ENCODE measurements around the gene HSP90AB1.

Gene HSP90AB1

GRCh38 chr6:44275749-44276648 lies 29.1 kb downstream of the HSP90AB1 start:
- peaks cover 82% of the 10 kb centered on the region for H3K27me3 ChIP-seq (replicated peaks; ENCODE audit: control insufficient read depth, insufficient read depth, low read length)
- H3K4me3 ChIP-seq (ENCODE audit: low read length) = peak overlapping the region; percentile 53
- H3K9ac ChIP-seq (ENCODE audit: low read length) = no peak overlapping the region
- no peaks in the 10 kb centered on the region for H3K36me3 ChIP-seq (ENCODE audit: control insufficient read depth, insufficient read depth, low read length, severe bottlenecking)
- no peak for DNase-seq (ENCODE audit: low read depth)
- no peaks in the 10 kb centered on the region for H3K4me1 ChIP-seq (ENCODE audit: control insufficient read depth, insufficient read depth, low read length)
- H3K9me3 ChIP-seq (ENCODE audit: control insufficient read depth, low read length) = no peaks in the 10 kb centered on the region

GRCh38 chr6:44276667-44277640 lies 30.1 kb downstream of the HSP90AB1 start:
- Histone ChIP-seq H3K9me3 (ENCODE audit: control insufficient read depth, low read length) (no peaks in the 10 kb centered on the region), H3K9ac (ENCODE audit: low read length) (no peak overlapping the region), H3K4me3 (ENCODE audit: low read length) (no peak overlapping the region), H3K4me1 (ENCODE audit: control insufficient read depth, insufficient read depth, low read length) (no peaks in the 10 kb centered on the region), H3K27me3 (replicated peaks; ENCODE audit: control insufficient read depth, insufficient read depth, low read length) (peaks cover 80% of the 10 kb centered on the region), H3K36me3 (ENCODE audit: control insufficient read depth, insufficient read depth, low read length, severe bottlenecking) (no peaks in the 10 kb centered on the region)
- DNase-seq (ENCODE audit: low read depth) = no peak

GRCh38 chr6:44277763-44278162 lies 30.9 kb downstream of the HSP90AB1 start:
- H3K4me1 ChIP-seq (ENCODE audit: control insufficient read depth, insufficient read depth, low read length) = no peaks in the 10 kb centered on the region
- H3K9ac ChIP-seq (ENCODE audit: low read length) = no peak overlapping the region
- H3K36me3 ChIP-seq (ENCODE audit: control insufficient read depth, insufficient read depth, low read length, severe bottlenecking) = no peaks in the 10 kb centered on the region
- no peak for DNase-seq (ENCODE audit: low read depth)
- H3K4me3 ChIP-seq (ENCODE audit: low read length) = no peak overlapping the region
- H3K27me3 ChIP-seq (replicated peaks; ENCODE audit: control insufficient read depth, insufficient read depth, low read length) = peaks cover 79% of the 10 kb centered on the region
- H3K9me3 ChIP-seq (ENCODE audit: control insufficient read depth, low read length) = no peaks in the 10 kb centered on the region

- Histone ChIP-seq H3K9me3 (ENCODE audit: control insufficient read depth, low read length) (no peaks in the 10 kb centered on the region), H3K27me3 (replicated peaks; ENCODE audit: control insufficient read depth, insufficient read depth, low read length) (peaks cover 79% of the 10 kb centered on the region)
These were observed 31.4 kb downstream of the HSP90AB1 start for GRCh38 chr6:44278315-44278714.

GRCh38 chr6:44278774-44279697 lies 32.1 kb downstream of the HSP90AB1 start:
- Histone ChIP-seq H3K9me3 (ENCODE audit: control insufficient read depth, low read length) (no peaks in the 10 kb centered on the region), H3K36me3 (ENCODE audit: control insufficient read depth, insufficient read depth, low read length, severe bottlenecking) (no peaks in the 10 kb centered on the region), H3K27me3 (replicated peaks; ENCODE audit: control insufficient read depth, insufficient read depth, low read length) (peaks cover 81% of the 10 kb centered on the region), H3K9ac (ENCODE audit: low read length) (no peak overlapping the region), H3K4me1 (ENCODE audit: control insufficient read depth, insufficient read depth, low read length) (no peaks in the 10 kb centered on the region), H3K4me3 (ENCODE audit: low read length) (no peak overlapping the region)
- DNase-seq (ENCODE audit: low read depth) = no peak

More at GRCh38 chr6:44278315-44278714, 31.4 kb downstream of the HSP90AB1 start:
- H3K4me3 ChIP-seq (ENCODE audit: low read length) = no peak overlapping the region
- H3K36me3 ChIP-seq (ENCODE audit: control insufficient read depth, insufficient read depth, low read length, severe bottlenecking) = no peaks in the 10 kb centered on the region
- no peaks in the 10 kb centered on the region for H3K4me1 ChIP-seq (ENCODE audit: control insufficient read depth, insufficient read depth, low read length)
- no peak for DNase-seq (ENCODE audit: low read depth)
- no peak overlapping the region for H3K9ac ChIP-seq (ENCODE audit: low read length)

- no peaks in the 10 kb centered on the region for H3K4me1 ChIP-seq (ENCODE audit: control insufficient read depth, insufficient read depth, low read length)
- H3K9ac ChIP-seq (ENCODE audit: low read length) = no peak overlapping the region
- no peaks in the 10 kb centered on the region for H3K9me3 ChIP-seq (ENCODE audit: control insufficient read depth, low read length)
- H3K27me3 ChIP-seq (replicated peaks; ENCODE audit: control insufficient read depth, insufficient read depth, low read length) = peaks cover 87% of the 10 kb centered on the region
- no peak for DNase-seq (ENCODE audit: low read depth)
- H3K4me3 ChIP-seq (ENCODE audit: low read length) = no peak overlapping the region
- H3K36me3 ChIP-seq (ENCODE audit: control insufficient read depth, insufficient read depth, low read length, severe bottlenecking) = no peaks in the 10 kb centered on the region
These were observed 37.2 kb downstream of the HSP90AB1 start for GRCh38 chr6:44284121-44284520.

GRCh38 chr6:44284867-44285266 lies 38.0 kb downstream of the HSP90AB1 start:
- no peak overlapping the region for H3K9ac ChIP-seq (ENCODE audit: low read length)
- H3K36me3 ChIP-seq (ENCODE audit: control insufficient read depth, insufficient read depth, low read length, severe bottlenecking) = no peaks in the 10 kb centered on the region
- no peaks in the 10 kb centered on the region for H3K9me3 ChIP-seq (ENCODE audit: control insufficient read depth, low read length)
- DNase-seq (ENCODE audit: low read depth) = no peak
- H3K4me3 ChIP-seq (ENCODE audit: low read length) = no peak overlapping the region
- no peaks in the 10 kb centered on the region for H3K4me1 ChIP-seq (ENCODE audit: control insufficient read depth, insufficient read depth, low read length)
- H3K27me3 ChIP-seq (replicated peaks; ENCODE audit: control insufficient read depth, insufficient read depth, low read length) = peaks cover 88% of the 10 kb centered on the region

GRCh38 chr6:44285552-44286284 lies 38.8 kb downstream of the HSP90AB1 start:
- DNase-seq (ENCODE audit: low read depth) = peak; percentile 34
- Histone ChIP-seq H3K9ac (ENCODE audit: low read length) (no peak overlapping the region), H3K27me3 (replicated peaks; ENCODE audit: control insufficient read depth, insufficient read depth, low read length) (peaks cover 88% of the 10 kb centered on the region), H3K4me1 (ENCODE audit: control insufficient read depth, insufficient read depth, low read length) (no peaks in the 10 kb centered on the region), H3K9me3 (ENCODE audit: control insufficient read depth, low read length) (no peaks in the 10 kb centered on the region), H3K4me3 (ENCODE audit: low read length) (no peak overlapping the region), H3K36me3 (ENCODE audit: control insufficient read depth, insufficient read depth, low read length, severe bottlenecking) (no peaks in the 10 kb centered on the region)

GRCh38 chr6:44286285-44286565 lies 39.3 kb downstream of the HSP90AB1 start:
- Histone ChIP-seq H3K27me3 (replicated peaks; ENCODE audit: control insufficient read depth, insufficient read depth, low read length) (peaks cover 88% of the 10 kb centered on the region), H3K36me3 (ENCODE audit: control insufficient read depth, insufficient read depth, low read length, severe bottlenecking) (no peaks in the 10 kb centered on the region), H3K9me3 (ENCODE audit: control insufficient read depth, low read length) (no peaks in the 10 kb centered on the region), H3K4me1 (ENCODE audit: control insufficient read depth, insufficient read depth, low read length) (no peaks in the 10 kb centered on the region), H3K4me3 (ENCODE audit: low read length) (no peak overlapping the region), H3K9ac (ENCODE audit: low read length) (no peak overlapping the region)
- no peak for DNase-seq (ENCODE audit: low read depth)

GRCh38 chr6:44286747-44287146 lies 39.8 kb downstream of the HSP90AB1 start:
- H3K27me3 ChIP-seq (replicated peaks; ENCODE audit: control insufficient read depth, insufficient read depth, low read length) = peaks cover 88% of the 10 kb centered on the region

More at GRCh38 chr6:44286747-44287146, 39.8 kb downstream of the HSP90AB1 start:
- DNase-seq (ENCODE audit: low read depth) = no peak
- no peaks in the 10 kb centered on the region for H3K9me3 ChIP-seq (ENCODE audit: control insufficient read depth, low read length)
- H3K36me3 ChIP-seq (ENCODE audit: control insufficient read depth, insufficient read depth, low read length, severe bottlenecking) = no peaks in the 10 kb centered on the region
- H3K4me3 ChIP-seq (ENCODE audit: low read length) = no peak overlapping the region
- H3K9ac ChIP-seq (ENCODE audit: low read length) = no peak overlapping the region
- H3K4me1 ChIP-seq (ENCODE audit: control insufficient read depth, insufficient read depth, low read length) = no peaks in the 10 kb centered on the region

Measured in adipocyte (in vitro differentiated cells).